CD4-positive, alpha-beta T cell treated with Interleukin-6 at 100 ng/mL for 8 hours (primary cell): ENCODE results near the gene NUCB1.
A peak's percentile ranks its signal among the peaks of the same experiment; 100 is the strongest.
"Not testable (repeated sequence)": the region's sequence is repeated elsewhere in the genome, so short reads cannot be mapped to it uniquely, and the experiment has no call there.

Experiments
- DNase-seq: peaks from one replicate; pipeline ENCODE4 v3.0.0-alpha.2; 2020; ENCODE audit warnings: mixed read lengths, low spot score

The NUCB1 gene

DNA sequence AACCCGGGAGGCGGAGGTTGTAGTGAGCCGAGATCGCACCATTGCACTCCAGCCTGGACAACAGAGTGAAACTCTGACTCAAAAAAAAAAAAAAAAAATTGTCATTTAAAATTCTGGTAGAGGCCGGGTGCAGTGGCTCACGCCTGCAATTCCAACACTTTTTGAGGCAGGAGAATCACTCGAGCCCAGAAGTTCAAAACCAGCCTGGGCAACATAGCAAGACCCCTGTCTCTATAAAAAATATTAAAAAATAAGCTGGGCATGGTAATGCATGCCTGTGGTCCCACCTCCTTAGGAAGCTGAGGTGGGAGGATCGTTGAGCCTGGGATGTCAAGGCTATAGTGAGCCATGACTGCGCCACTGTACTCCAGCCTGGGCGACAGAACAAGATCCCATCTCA, 6.2 kb downstream of the NUCB1 start:
- no peak for DNase-seq

- DNase-seq = no peak
Observed at GRCh38 chr19:48907671-48908070, 7.6 kb downstream of the NUCB1 start.

GRCh38 chr19:48909424-48910077, 9.4 kb downstream of the NUCB1 start:
- not testable (repeated sequence) for DNase-seq

GRCh38 chr19:48910803-48911202, 10.7 kb downstream of the NUCB1 start:
- DNase-seq = no peak

GRCh38 chr19:48913114-48913889, 13.2 kb downstream of the NUCB1 start:
- no peak for DNase-seq

GRCh38 chr19:48914181-48914580, 14.1 kb downstream of the NUCB1 start:
- DNase-seq = no peak

GRCh38 chr19:48915757-48916156, 15.6 kb downstream of the NUCB1 start:
- DNase-seq = no peak

DNA sequence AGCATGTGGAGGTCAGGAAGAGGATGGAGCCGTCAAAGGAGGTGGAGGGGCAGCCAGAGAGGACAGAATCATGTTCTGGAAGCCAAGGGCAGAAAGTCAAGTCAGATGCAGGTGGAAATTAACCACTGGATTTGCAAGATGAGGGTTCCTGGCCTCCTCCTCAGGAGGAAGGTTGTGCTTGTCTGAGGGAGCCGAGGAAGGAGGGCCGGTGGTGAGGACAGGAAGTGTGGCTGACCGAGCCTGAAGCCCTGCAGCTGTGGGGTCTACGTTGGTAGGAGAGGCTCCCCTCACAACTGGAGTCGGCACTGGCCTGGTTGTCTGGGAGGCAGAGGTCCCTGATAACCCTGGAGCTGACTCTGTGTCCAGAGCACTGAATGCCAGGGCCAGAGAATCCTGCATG, 18.0 kb downstream of the NUCB1 start:
- no peak for DNase-seq

GRCh38 chr19:48918801-48919247, 18.7 kb downstream of the NUCB1 start:
- no peak for DNase-seq

GRCh38 chr19:48919271-48919670, 19.2 kb downstream of the NUCB1 start:
- DNase-seq = not testable (repeated sequence)

- no peak for DNase-seq
Observed at GRCh38 chr19:48920949-48921348, 20.8 kb downstream of the NUCB1 start.

GRCh38 chr19:48921721-48922500, 21.8 kb downstream of the NUCB1 start:
- DNase-seq = no peak

DNA sequence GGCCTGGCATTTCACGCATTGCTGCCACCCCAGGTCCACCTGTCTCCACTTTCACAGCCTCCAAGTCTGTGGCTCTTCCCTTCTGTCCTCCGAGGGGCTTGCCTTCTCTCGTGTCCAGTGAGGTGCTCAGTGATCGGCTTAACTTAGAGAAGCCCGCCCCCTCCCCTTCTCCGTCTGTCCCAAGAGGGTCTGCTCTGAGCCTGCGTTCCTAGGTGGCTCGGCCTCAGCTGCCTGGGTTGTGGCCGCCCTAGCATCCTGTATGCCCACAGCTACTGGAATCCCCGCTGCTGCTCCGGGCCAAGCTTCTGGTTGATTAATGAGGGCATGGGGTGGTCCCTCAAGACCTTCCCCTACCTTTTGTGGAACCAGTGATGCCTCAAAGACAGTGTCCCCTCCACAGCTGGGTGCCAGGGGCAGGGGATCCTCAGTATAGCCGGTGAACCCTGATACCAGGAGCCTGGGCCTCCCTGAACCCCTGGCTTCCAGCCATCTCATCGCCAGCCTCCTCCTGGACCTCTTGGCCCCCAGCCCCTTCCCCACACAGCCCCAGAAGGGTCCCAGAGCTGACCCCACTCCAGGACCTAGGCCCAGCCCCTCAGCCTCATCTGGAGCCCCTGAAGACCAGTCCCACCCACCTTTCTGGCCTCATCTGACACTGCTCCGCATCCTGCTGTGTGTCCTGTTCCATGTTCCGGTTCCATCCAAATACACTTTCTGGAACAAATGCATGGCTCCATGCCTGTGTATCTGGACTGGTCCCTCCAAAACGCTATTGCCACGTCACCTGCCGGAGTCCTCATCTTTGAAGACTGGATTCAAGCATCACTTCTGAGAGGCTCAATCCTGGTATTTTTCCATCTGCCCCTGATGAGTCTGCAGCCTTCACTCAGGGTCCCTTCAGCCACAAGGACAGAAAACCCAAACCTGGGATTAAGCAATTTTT, 22.7 kb downstream of the NUCB1 start:
- DNase-seq = no peak

GRCh38 chr19:48925240-48925843, 25.2 kb downstream of the NUCB1 start:
- no peak for DNase-seq

DNA sequence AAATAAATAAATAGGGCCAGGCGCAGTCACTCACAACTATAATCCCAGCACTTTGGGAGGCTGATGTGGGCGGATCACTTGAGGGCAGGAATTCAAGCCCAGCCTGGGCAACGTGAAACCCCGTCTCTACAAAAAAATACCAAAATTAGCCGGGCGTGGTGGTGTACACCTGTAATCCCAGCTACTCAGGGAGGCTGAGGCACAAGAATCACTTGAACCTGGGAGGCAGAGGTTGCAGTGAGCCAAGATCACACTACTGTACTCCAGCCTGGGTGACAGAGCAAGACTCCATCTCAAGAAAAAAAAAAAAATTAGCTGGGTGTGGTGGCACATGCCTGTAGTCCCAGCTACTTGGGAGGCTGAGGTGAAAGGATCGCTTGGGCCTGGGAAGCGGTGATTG, 25.8 kb downstream of the NUCB1 start:
- DNase-seq = not testable (repeated sequence)

DNA sequence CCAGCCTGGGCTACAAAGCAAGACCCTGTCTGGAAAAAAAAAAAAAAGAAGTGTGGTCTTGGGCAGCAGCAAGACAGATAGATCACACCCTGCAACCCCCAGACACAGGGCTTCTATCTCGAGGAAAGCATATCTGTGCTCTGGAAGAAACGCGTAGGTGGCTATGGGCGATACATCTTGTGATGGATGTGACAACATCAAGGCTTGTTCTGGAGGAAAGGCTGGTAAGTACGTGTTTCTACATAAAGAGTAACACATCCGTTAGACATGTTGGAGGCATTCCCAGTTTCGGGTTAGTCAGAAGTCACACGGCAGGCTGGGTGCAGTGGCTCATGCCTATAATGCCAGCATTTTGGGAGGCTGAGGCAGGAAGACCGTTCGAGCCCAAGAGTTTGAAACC, 26.8 kb downstream of the NUCB1 start:
- DNase-seq = peak; percentile 12

DNA sequence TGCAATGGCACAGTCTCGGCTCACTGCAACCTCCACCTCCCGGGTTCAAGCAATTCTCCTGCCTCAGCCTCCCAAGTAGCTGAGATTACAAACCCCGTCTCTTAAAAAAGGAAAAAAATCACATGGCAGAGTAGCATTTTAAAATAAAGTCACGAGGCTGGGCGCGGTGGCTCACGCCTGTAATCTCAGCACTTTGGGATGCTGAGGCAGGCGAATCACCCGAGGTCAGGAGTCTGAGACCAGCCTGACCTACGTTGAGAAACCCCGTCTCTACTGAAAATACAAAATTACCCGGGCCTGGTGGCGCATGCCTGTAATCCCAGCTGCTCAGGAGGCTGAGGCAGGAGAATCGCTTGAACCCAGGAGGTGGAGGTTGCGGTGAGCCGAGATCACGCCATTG, 27.6 kb downstream of the NUCB1 start:
- DNase-seq = not testable (repeated sequence)

DNA sequence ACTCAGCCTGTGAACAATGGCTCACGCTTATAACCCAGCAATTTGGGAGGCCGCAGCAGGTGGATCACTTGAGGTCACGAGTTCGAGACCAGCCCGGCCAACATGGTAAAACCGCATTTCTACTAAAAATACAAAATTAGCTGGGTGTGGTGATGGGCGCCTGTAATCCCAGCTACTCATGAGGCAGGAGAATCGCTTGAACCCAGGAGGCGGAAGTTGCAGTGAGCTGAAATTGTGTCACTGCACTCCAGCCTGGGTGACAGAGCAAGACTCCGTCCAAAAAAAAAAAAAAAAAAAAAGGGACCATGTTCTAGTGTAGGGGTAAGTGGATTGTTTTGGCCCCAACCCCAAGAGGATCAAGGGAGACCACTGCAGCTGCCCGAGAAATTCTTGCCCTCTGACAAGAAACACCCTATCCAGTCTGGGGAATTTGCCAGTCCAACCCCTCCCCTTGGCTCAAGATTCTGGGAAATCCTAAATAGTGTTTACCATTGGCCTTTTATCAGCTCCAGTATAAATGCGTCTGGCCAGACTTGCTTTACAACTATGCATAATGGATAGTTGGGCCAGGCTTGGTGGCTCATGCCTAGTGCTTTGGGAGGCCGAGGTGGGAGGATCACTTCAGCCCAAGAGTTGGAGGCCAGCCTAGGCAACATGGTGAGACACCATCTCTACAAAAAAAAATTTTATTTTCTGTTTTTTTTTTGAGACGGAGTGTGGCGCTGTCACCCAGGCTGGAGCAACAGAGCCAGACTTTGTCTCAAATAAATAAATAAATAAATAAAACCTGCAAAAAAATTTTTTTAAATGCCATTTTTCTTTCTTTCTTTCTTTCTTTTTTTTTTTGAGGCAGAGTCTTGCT, 28.3 kb downstream of the NUCB1 start:
- DNase-seq = no peak

GRCh38 chr19:48933382-48933932, 33.3 kb downstream of the NUCB1 start, which contains the start of gene DHDH:
DHDH (plus strand) TSS chr19:48933699; CDS start chr19:48933722, 23 bp downstream.
- peak; percentile 90 for DNase-seq

DNA sequence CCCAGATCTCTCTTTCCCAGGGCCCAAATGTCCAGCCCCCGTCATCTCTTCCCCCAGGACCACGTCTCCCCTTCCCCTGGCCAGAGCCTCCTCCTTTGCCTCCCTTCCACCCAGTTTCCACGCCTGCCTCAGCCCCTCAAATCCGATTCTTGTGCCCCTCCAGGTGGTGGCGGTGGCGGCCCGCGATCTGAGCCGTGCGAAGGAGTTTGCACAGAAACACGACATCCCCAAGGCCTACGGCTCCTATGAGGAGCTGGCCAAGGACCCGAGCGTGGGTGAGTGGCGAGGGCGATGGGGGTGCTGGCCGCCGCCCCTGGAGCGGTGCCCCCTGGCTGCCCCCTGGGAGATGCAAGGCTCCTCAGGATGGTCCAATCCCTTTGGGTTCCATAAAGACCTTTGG, 34.7 kb downstream of the NUCB1 start:
- DNase-seq = no peak
